A549 (cell line): ENCODE measurements around the gene NFATC2. TPM values are rescaled to one million over a fixed set of nuclear protein-coding genes. Genes with fewer than 3 reads are reported as not detected.

Experiments
- ATAC-seq, 2 experiments: fragments of 200-7000 bp in 1 of 2; fragments of >200 bp in 1 of 2; cut with Nextera tagmentation in 1 of 2; cut with Tn5 transposase in 1 of 2; 3 replicates each; pipeline versions ENCODE4 v1.8.0 to v1.9.1; 2018 to 2020; ENCODE audit warnings: mild to moderate bottlenecking in 1 of 2, moderate library complexity in 1 of 2
- CTCF ChIA-PET: fragments of 300-600 bp; sonication (Branson Sonifier 250); formaldehyde crosslinking; extraction: SDS; loops from one replicate; lab custom pipeline; 2021; ENCODE audit warnings: antibody characterized with exemption, inconsistent platforms; lab: Yijun Ruan, JAX
- POLR2A ChIA-PET: fragments of 350-600 bp; formaldehyde crosslinking; extraction: SDS; loops from one replicate; lab custom pipeline; 2021; ENCODE audit warnings: antibody characterized with exemption, inconsistent platforms; lab: Yijun Ruan, JAX
- DNase-seq, 2 experiments: peaks; one replicate each; pipeline versions ENCODE4 v3.0.0 to v3.0.0-alpha.2; 2011 to 2016; ENCODE audit warnings: low read depth in 1 of 2, low spot score in 1 of 2
- FAIRE-seq: peaks from 2 replicates; lab custom pipeline; 2011; peaks lifted over from hg19 to GRCh38; lab: Jason Lieb, UNC
- H3K27ac ChIP-seq, 2 experiments: fragments of >200 bp; sonication (Bioruptor Twin); formaldehyde crosslinking; 3 replicates each; pipeline ENCODE4 v1.5.1; 2016 to 2017
- H3K4me1 ChIP-seq: fragments of >200 bp; sonication (Bioruptor Twin); formaldehyde crosslinking; 3 replicates; pipeline ENCODE4 v1.6.1; 2016
- H3K4me2 ChIP-seq: fragments of >200 bp; sonication (Bioruptor Twin); formaldehyde crosslinking; 3 replicates; pipeline ENCODE4 v1.6.1; 2016
- H3K4me3 ChIP-seq: fragments of >200 bp; sonication (Bioruptor Twin); formaldehyde crosslinking; 3 replicates; pipeline ENCODE4 v1.5.1; 2016
- H3K9me3 ChIP-seq: fragments of >200 bp; sonication (Bioruptor Twin); formaldehyde crosslinking; 3 replicates; pipeline ENCODE4 v1.6.1; 2016
- CBX2 ChIP-seq: fragments of 200-600 bp; sonication (generic); IDR thresholded peaks from 2 replicates; pipeline ENCODE4 v1.6.1; 2016; ENCODE audit warnings: low read depth, mild to moderate bottlenecking, borderline replicate concordance
- CEBPB ChIP-seq, 2 experiments: fragments of >200 bp in 1 of 2; sonication (Bioruptor Twin) in 1 of 2; formaldehyde crosslinking in 1 of 2; IDR thresholded peaks; 2 replicates each; pipeline ENCODE4 v1.6.1; 2012 to 2016
- CHD4 ChIP-seq: fragments of 200-600 bp; sonication (generic); IDR thresholded peaks from 2 replicates; pipeline ENCODE4 v1.6.1; 2016; ENCODE audit warnings: antibody characterized with exemption, mild to moderate bottlenecking, borderline replicate concordance
- E2F6 ChIP-seq: IDR thresholded peaks from 2 replicates; pipeline ENCODE4 v1.6.1; 2012; ENCODE audit warnings: low read depth, borderline replicate concordance
- EHMT2 ChIP-seq: fragments of 200-600 bp; sonication (generic); IDR thresholded peaks from 2 replicates; pipeline ENCODE4 v1.6.1; 2016; ENCODE audit warnings: antibody characterized with exemption, low read depth, mild to moderate bottlenecking, moderate library complexity
- FOSL2 ChIP-seq, 2 experiments: fragments of 450-650 bp in 1 of 2; fragments of >200 bp in 1 of 2; sonication (Bioruptor Twin) in 1 of 2; formaldehyde crosslinking; IDR thresholded peaks; 2 replicates each; pipeline versions ENCODE4 v1.5.0 to v1.6.1; 2016 to 2020; ENCODE audit warnings: mild to moderate bottlenecking in 1 of 2, moderate library complexity in 1 of 2
- FOXS1 ChIP-seq: fragments of 250-450 bp; sonication (Bioruptor Pico); IDR thresholded peaks from 2 replicates; pipeline ENCODE4 v1.5.0; 2020; ENCODE audit warnings: mild to moderate bottlenecking, moderate library complexity
- HDAC2 ChIP-seq: fragments of 200-600 bp; sonication (generic); IDR thresholded peaks from 2 replicates; pipeline ENCODE4 v1.6.1; 2016
- HES2 ChIP-seq: fragments of >200 bp; sonication (Bioruptor Twin); formaldehyde crosslinking; IDR thresholded peaks from 2 replicates; pipeline ENCODE4 v1.6.1; 2016
- KDM5A ChIP-seq: fragments of 200-600 bp; sonication (generic); IDR thresholded peaks from 2 replicates; pipeline ENCODE4 v1.6.1; 2016; ENCODE audit warnings: antibody characterized with exemption, mild to moderate bottlenecking
- MAZ ChIP-seq: fragments of 150-350 bp; IDR thresholded peaks from 2 replicates; pipeline ENCODE4 v1.6.1; 2014; ENCODE audit warnings: antibody characterized with exemption, low read depth, low read length, borderline replicate concordance
- NPAS2 ChIP-seq: fragments of 250-450 bp; sonication (Bioruptor Pico); IDR thresholded peaks from 2 replicates; pipeline ENCODE4 v1.8.0; 2022; ENCODE audit warnings: mild to moderate bottlenecking, moderate library complexity, borderline replicate concordance
- NR3C1 ChIP-seq: fragments of >200 bp; sonication (Bioruptor Twin); formaldehyde crosslinking; IDR thresholded peaks from 3 replicates; pipeline ENCODE4 v1.6.1; 2017
- PBX3 ChIP-seq: IDR thresholded peaks from 2 replicates; pipeline ENCODE4 v1.6.1; 2012
- PHF8 ChIP-seq: fragments of 200-600 bp; sonication (generic); IDR thresholded peaks from 2 replicates; pipeline ENCODE4 v1.6.1; 2016; ENCODE audit warnings: low read depth, mild to moderate bottlenecking, antibody characterized with exemption, moderate library complexity, borderline replicate concordance
- POLR2A ChIP-seq: IDR thresholded peaks from 2 replicates; pipeline ENCODE4 v1.6.1; 2012; ENCODE audit warnings: mild to moderate bottlenecking, low read length
- RCOR1 ChIP-seq: fragments of 150-350 bp; IDR thresholded peaks from 2 replicates; pipeline ENCODE4 v1.6.1; 2014; ENCODE audit warnings: antibody characterized with exemption, low read length, low read depth
- RFX5 ChIP-seq: fragments of 450-650 bp; IDR thresholded peaks from 2 replicates; pipeline ENCODE4 v1.7.1; 2014; ENCODE audit warnings: antibody characterized with exemption, mild to moderate bottlenecking, moderate library complexity
- SMC3 ChIP-seq: fragments of >200 bp; sonication (Bioruptor Twin); formaldehyde crosslinking; IDR thresholded peaks from 3 replicates; pipeline ENCODE4 v1.6.1; 2018; ENCODE audit warnings: inconsistent platforms
- SREBF2 ChIP-seq: fragments of 450-650 bp; IDR thresholded peaks from 2 replicates; pipeline ENCODE4 v1.6.1; 2014; ENCODE audit warnings: mild to moderate bottlenecking, moderate library complexity
- TFCP2L1 ChIP-seq: fragments of 250-450 bp; sonication (Bioruptor Pico); IDR thresholded peaks from 2 replicates; pipeline ENCODE4 v1.5.0; 2021; ENCODE audit warnings: mild to moderate bottlenecking
- USF2 ChIP-seq: fragments of 450-650 bp; IDR thresholded peaks from 2 replicates; pipeline ENCODE4 v1.6.1; 2014; ENCODE audit warnings: antibody characterized with exemption
- ZSCAN20 ChIP-seq: fragments of 250-450 bp; sonication (Bioruptor Pico); IDR thresholded peaks from 2 replicates; pipeline ENCODE4 v1.8.0; 2022; ENCODE audit warnings: mild to moderate bottlenecking, moderate library complexity
- WGBS: methylation state at CpG from one replicate; pipeline ENCODE4 v1.1.6; 2017; ENCODE audit errors: missing lambda C conversion rate; 5-methylcytosine and 5-hydroxymethylcytosine counted together
- polyA plus RNA-seq, 4 experiments: library from polyadenylated mRNA; depleted of rRNA in 3 of 4; stranded (reverse); fragments of >200 nt; fragmentation: RNase III in 1 of 4; extraction: RNeasy Plus Mini Kit Qiagen cat#74134 plus additional on column Dnase treatment in 1 of 4; gene quantifications; 2 replicates in 3 of 4; 3 replicates in 1 of 4; pipeline ENCODE4 v1.2.3, GENCODE V29; 2011 to 2017
- TF ChIP-seq, protein P1 (sequence below): fragments of 200-600 bp; sonication (generic); IDR thresholded peaks from 2 replicates; pipeline ENCODE4 v1.6.1; 2016; ENCODE audit warnings: antibody characterized with exemption, mild to moderate bottlenecking, moderate library complexity

Gene NFATC2
- polyA plus RNA-seq, 2 of the 4 experiments (the other 2 are of a cell fraction), result 0.75 to 1.6 TPM

DNA sequence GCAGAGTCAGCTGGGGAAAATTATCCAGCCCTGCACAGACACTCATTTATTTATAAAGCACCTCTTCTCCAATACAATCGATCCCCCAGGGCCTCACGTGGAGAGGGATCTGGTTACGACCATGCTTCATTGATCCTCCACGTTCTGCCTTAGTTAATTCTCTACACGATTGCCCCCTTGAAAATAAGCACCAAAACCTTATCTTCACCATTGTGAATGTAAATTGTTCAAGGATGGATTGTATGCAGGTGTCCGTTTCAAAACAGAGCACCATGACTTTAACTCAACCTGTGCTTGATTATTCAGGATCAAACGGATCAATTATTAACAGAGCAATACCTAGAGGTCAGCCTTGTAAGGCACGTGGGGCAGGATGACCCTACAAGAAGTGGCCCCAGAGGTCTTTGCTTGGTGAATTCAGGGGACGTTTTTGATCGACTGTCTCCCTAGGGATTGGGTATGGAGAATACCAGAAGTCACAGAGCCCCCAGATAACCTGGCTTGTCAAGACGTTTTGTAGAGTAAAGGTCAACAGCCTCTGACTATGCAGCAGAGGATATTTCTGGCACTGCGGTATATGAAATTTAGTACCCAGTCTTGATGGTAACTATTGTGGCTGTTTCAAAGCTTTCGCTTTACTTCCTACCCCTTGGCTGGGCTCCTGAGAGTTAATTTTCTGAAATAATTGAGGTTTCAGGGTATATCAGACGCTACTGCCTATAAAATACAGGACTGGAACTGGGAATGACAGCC lies 112.1 kb downstream of the NFATC2 start:
- WGBS, result 65% methylated on average over 14 of the region's 14 CpGs
- no peak for FAIRE-seq
- ATAC-seq, result no peak
- Histone ChIP-seq H3K27ac (no peak overlapping the region), H3K9me3 (no peaks in the 10 kb centered on the region), H3K4me1 (peaks cover 11% of the 10 kb centered on the region), H3K4me2 (no peak overlapping the region), H3K4me3 (no peak overlapping the region)
- CTCF ChIA-PET, result interaction anchor here (0.8 to 1.8 kb wide), 5 partner anchors 9 to 164 kb away, joined by 3 to 6 read pairs (median 3); no protein-coding TSS in a partner anchor
- TF ChIP-seq CEBPB (IDR thresholded peaks at IDR 0.05) (no peak), SMC3 (no peak), PBX3 (no peak), HDAC2 (no peak), MAZ (no peak), FOXS1 (no peak), E2F6 (no peak), EHMT2 (no peak), ZSCAN20 (CRISPR knock-in tag) (no peak), RCOR1 (no peak), TFCP2L1 (CRISPR knock-in tag) (no peak)
- POLR2A ChIA-PET, result no interaction called here
- DNase-seq, result no peak

DNA sequence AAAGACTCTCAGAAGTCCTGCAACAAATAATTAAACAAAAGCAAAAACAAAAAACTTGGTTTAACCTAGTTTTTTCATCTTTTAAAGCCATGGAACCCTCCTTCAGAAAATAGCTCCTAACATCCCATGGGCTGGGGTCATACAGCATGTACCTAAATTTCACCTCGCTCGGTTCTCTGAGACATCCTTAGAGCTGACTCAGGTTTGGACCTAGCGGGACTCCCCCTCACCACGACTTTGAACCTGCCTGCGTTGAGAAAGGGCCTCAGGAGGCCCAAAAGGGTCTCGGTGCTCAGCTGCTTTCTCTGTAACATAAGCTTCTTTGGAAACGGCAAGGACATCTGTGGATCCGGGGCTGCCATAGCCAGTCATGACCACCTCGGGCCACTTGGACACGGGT lies 112.8 kb downstream of the NFATC2 start:
- Histone ChIP-seq H3K4me1 (peaks cover 4% of the 10 kb centered on the region), H3K4me3 (no peak overlapping the region), H3K9me3 (no peaks in the 10 kb centered on the region), H3K27ac (no peak overlapping the region), H3K4me2 (no peak overlapping the region)
- CTCF ChIA-PET, result interaction anchor here (0.6 to 1.8 kb wide), 6 partner anchors 10 to 190 kb away, joined by 3 to 6 read pairs (median 3); no protein-coding TSS in a partner anchor
- TF ChIP-seq NPAS2, result no peak
- no peak for TF ChIP-seq CBX2
- TF ChIP-seq CHD4, result no peak
- no peak for TF ChIP-seq TFCP2L1 (CRISPR knock-in tag)
- TF ChIP-seq FOSL2 (IDR thresholded peaks at IDR 0.05), result no peak
- no peak for TF ChIP-seq FOSL2 (CRISPR knock-in tag; IDR thresholded peaks at IDR 0.05)
- TF ChIP-seq HES2, result no peak
- POLR2A ChIA-PET, result no interaction called here
- WGBS, result 66% methylated on average over 9 of the region's 10 CpGs
- no peak for ATAC-seq
- no peak for DNase-seq
- FAIRE-seq, result no peak

- no peak overlapping the region for H3K4me2 ChIP-seq
- no peak for ATAC-seq
- TF ChIP-seq, protein P1, sequence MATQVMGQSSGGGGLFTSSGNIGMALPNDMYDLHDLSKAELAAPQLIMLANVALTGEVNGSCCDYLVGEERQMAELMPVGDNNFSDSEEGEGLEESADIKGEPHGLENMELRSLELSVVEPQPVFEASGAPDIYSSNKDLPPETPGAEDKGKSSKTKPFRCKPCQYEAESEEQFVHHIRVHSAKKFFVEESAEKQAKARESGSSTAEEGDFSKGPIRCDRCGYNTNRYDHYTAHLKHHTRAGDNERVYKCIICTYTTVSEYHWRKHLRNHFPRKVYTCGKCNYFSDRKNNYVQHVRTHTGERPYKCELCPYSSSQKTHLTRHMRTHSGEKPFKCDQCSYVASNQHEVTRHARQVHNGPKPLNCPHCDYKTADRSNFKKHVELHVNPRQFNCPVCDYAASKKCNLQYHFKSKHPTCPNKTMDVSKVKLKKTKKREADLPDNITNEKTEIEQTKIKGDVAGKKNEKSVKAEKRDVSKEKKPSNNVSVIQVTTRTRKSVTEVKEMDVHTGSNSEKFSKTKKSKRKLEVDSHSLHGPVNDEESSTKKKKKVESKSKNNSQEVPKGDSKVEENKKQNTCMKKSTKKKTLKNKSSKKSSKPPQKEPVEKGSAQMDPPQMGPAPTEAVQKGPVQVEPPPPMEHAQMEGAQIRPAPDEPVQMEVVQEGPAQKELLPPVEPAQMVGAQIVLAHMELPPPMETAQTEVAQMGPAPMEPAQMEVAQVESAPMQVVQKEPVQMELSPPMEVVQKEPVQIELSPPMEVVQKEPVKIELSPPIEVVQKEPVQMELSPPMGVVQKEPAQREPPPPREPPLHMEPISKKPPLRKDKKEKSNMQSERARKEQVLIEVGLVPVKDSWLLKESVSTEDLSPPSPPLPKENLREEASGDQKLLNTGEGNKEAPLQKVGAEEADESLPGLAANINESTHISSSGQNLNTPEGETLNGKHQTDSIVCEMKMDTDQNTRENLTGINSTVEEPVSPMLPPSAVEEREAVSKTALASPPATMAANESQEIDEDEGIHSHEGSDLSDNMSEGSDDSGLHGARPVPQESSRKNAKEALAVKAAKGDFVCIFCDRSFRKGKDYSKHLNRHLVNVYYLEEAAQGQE, result no peak
- no peak for TF ChIP-seq SREBF2
- TF ChIP-seq POLR2A, result no peak
- no peak for TF ChIP-seq RFX5
- TF ChIP-seq PHF8, result no peak
- TF ChIP-seq NR3C1, result no peak
- no peak for TF ChIP-seq USF2
- no peak for TF ChIP-seq MAZ
- TF ChIP-seq CEBPB (IDR thresholded peaks at IDR 0.05), result no peak
- TF ChIP-seq KDM5A, result no peak
- no peak for TF ChIP-seq E2F6
- TF ChIP-seq FOSL2 (IDR thresholded peaks at IDR 0.05), result no peak
- no peak for TF ChIP-seq FOSL2 (CRISPR knock-in tag; IDR thresholded peaks at IDR 0.05)
- H3K27ac ChIP-seq, result no peak overlapping the region
- no peaks in the 10 kb centered on the region for H3K9me3 ChIP-seq
- WGBS, result 83% methylated on average over 6 of the region's 6 CpGs
- no peaks in the 10 kb centered on the region for H3K4me1 ChIP-seq
- FAIRE-seq, result no peak
- POLR2A ChIA-PET, result no interaction called here
- DNase-seq, result no peak
- CTCF ChIA-PET, result interaction anchor here (0.6 to 1.8 kb wide), 4 partner anchors 11 to 195 kb away, joined by 3 to 6 read pairs (median 3); no protein-coding TSS in a partner anchor
- H3K4me3 ChIP-seq, result no peak overlapping the region
Measured at GRCh38 chr20:51429144-51429482, 113.4 kb downstream of the NFATC2 start.
